Bronchial epithelial cell (primary cell): ENCODE measurements around the gene RBMS2. TPM values are rescaled to one million over a fixed set of nuclear protein-coding genes. Genes with fewer than 3 reads are reported as not detected.

Experiments used
- DNase-seq: peaks from one replicate; pipeline ENCODE4 v3.0.0-alpha.2; 2010; ENCODE audit warnings: low read depth
- FAIRE-seq: peaks from 2 replicates; lab custom pipeline; 2011; peaks lifted over from hg19 to GRCh38; lab: Jason Lieb, UNC
- H3K27me3 ChIP-seq: 2 replicates; pipeline ENCODE4 v1.5.1; 2011; ENCODE audit warnings: low read length; ENCODE audit not compliant: control insufficient read depth, insufficient read depth
- H3K36me3 ChIP-seq: 2 replicates; pipeline ENCODE4 v1.5.1; 2011; ENCODE audit warnings: low read length; ENCODE audit not compliant: control insufficient read depth, insufficient read depth
- H3K4me3 ChIP-seq: 2 replicates; pipeline ENCODE4 v1.5.1; 2011; ENCODE audit warnings: mild to moderate bottlenecking, low read depth, low read length, control low read depth
- CTCF ChIP-seq: IDR thresholded peaks from 2 replicates; pipeline ENCODE4 v1.5.1; 2011; ENCODE audit warnings: mild to moderate bottlenecking, moderate library complexity, low read length, control low read depth, inconsistent platforms; ENCODE audit not compliant: insufficient read depth, severe bottlenecking
- total RNA-seq: library from RNA; depleted of rRNA; stranded (reverse); fragments of >200 nt; gene quantifications from 2 replicates; pipeline ENCODE4 v1.2.1, GENCODE V29; 2014

RBMS2 gene
- total RNA-seq, 1 donor from 2014 or later, result 9.2 TPM

GRCh38 chr12:56578983-56579546 lies 57.4 kb downstream of the RBMS2 start:
- peaks cover 3% of the 10 kb centered on the region for H3K36me3 ChIP-seq
- FAIRE-seq, result no peak

GRCh38 chr12:56581418-56582145 lies 60.0 kb downstream of the RBMS2 start:
- peak; percentile 91 for DNase-seq
- Histone ChIP-seq H3K4me3 (no peak overlapping the region), H3K36me3 (peaks cover 2% of the 10 kb centered on the region), H3K27me3 (no peaks in the 10 kb centered on the region)
- FAIRE-seq, result no peak
- TF ChIP-seq CTCF, result no peak

More at GRCh38 chr12:56578983-56579546, 57.4 kb downstream of the RBMS2 start:
- DNase-seq, result no peak
- Histone ChIP-seq H3K4me3 (no peak overlapping the region), H3K27me3 (no peaks in the 10 kb centered on the region)
- TF ChIP-seq CTCF, result no peak

GRCh38 chr12:56585098-56585497 lies 63.5 kb downstream of the RBMS2 start:
- FAIRE-seq, result no peak
- DNase-seq, result no peak
- Histone ChIP-seq H3K27me3 (no peaks in the 10 kb centered on the region), H3K36me3 (peaks cover 14% of the 10 kb centered on the region), H3K4me3 (no peak overlapping the region)
- no peak for TF ChIP-seq CTCF

- no peak for TF ChIP-seq CTCF
- H3K36me3 ChIP-seq, result peaks cover 14% of the 10 kb centered on the region
- FAIRE-seq (no peak), DNase-seq (no peak)
- H3K4me3 ChIP-seq, result no peak overlapping the region
- no peaks in the 10 kb centered on the region for H3K27me3 ChIP-seq
These were observed 68.2 kb downstream of the RBMS2 start for GRCh38 chr12:56589783-56590182.

- FAIRE-seq (no peak), DNase-seq (no peak)
- peak; percentile 58 for TF ChIP-seq CTCF
- Histone ChIP-seq H3K27me3 (no peaks in the 10 kb centered on the region), H3K36me3 (peaks cover 14% of the 10 kb centered on the region), H3K4me3 (no peak overlapping the region)
These were observed 68.7 kb downstream of the RBMS2 start for GRCh38 chr12:56590237-56590830.
